HG03103 (cell line): ENCODE results near the gene SH3BP2.

ENCODE experiments used
- ATAC-seq: cut with Tn5 transposase; IDR thresholded peaks from one replicate; pipeline ENCODE4 v1.9.1; 2021; ENCODE audit warnings: low read depth; ENCODE audit not compliant: unreplicated experiment

Gene SH3BP2

DNA sequence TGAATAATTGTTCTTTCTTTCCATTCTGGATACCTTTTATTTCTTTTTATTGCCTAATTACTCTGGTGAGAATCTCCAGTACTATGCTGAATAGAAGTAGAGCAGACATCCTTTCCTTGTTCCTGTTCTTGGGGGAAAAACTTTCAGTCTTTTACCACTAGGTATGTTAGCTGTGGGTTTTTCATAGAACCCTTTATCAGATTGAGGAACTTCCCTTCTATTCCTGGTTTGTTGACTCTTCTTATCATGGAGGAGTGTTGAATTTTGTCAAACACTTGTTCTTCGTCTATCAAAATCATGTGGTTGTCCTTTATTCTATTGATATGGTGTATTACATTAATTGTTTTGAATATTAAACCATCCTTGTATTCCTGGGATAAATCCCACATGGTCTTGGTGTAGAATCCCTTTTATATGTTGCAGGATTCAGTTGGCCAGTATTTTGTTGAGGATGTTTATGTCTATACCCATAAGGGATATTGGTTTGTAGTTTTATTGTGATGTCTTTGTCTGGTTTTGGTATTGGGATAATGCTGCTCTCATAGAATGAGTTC, 23.6 kb downstream of the SH3BP2 start:
- ATAC-seq, result no peak

GRCh38 chr4:2817137-2817536, 24.3 kb downstream of the SH3BP2 start:
- no peak for ATAC-seq

DNA sequence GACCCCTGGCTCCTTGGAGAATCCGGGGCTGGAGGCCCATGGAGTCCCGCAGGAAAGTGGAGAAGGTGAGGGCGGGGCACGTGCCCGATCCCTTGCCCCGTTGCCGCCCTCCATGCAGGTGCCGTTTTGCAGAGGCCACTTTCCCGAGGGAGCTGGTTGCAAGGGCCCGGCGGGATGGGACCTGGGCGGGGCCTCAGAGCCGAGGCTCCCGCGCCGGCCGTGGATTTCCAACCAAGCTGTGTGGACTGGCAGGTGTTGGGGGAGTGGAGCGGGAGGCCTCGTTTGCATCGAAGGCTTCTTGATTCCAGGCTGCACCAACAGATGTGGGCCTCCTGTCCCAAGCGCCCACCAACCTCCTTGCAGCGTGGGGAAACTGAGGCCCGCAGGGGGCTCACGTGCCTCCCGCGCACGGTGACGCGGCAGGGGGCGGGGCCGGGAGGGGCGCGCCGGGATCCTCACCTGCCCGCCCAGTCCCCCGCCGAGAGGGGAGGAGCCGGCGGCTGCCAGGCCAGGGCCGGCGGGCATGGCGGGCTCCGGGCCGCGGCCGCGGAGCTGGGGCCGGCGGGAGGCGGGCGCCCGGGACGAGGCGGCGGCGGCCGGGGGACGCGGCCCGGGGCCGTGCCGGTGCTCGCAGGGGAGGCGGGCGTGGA, 24.9 kb downstream of the SH3BP2 start:
- ATAC-seq, result no peak

GRCh38 chr4:2818351-2818939, 25.6 kb downstream of the SH3BP2 start:
- ATAC-seq, result no peak

GRCh38 chr4:2819244-2820215, 26.6 kb downstream of the SH3BP2 start:
- ATAC-seq, result no peak

DNA sequence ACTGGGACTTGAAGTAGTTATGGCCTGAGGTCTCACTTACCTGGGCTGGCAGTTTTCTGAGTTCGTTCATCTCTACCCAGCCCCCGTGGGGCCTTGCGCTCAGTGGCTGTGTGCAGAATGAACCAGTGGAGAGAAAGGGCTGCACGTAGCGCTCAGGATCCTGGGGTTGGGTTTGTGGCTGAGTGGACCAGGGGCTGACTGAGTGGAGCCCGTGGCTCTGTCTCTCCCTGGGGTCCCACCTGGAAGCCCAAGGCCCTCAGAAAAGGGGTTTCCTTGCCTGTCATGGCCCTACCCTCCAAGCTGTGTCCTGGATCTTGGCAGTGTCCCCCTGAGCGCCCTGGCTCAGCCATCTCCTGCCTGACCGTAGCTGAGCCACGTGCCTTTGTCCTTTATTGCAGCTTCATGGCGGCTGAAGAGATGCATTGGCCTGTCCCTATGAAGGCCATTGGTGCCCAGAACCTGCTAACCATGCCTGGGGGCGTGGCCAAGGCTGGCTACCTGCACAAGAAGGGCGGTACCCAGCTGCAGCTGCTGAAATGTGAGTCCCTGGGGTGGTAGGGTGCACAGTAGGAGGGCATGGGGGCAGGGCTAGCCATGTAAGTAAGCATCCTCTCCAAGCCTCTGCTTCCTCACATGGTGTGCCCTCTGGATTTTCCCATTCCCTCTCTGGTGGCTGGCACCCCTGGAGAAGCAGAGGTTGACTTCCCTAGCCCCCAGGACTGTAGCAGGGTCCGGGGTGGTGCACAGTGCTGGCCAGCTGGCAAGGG, 27.5 kb downstream of the SH3BP2 start:
- no peak for ATAC-seq

GRCh38 chr4:2822461-2823300, 29.8 kb downstream of the SH3BP2 start:
- ATAC-seq, result no peak

- no peak for ATAC-seq
These were observed 30.4 kb downstream of the SH3BP2 start for GRCh38 chr4:2823301-2823670.

DNA sequence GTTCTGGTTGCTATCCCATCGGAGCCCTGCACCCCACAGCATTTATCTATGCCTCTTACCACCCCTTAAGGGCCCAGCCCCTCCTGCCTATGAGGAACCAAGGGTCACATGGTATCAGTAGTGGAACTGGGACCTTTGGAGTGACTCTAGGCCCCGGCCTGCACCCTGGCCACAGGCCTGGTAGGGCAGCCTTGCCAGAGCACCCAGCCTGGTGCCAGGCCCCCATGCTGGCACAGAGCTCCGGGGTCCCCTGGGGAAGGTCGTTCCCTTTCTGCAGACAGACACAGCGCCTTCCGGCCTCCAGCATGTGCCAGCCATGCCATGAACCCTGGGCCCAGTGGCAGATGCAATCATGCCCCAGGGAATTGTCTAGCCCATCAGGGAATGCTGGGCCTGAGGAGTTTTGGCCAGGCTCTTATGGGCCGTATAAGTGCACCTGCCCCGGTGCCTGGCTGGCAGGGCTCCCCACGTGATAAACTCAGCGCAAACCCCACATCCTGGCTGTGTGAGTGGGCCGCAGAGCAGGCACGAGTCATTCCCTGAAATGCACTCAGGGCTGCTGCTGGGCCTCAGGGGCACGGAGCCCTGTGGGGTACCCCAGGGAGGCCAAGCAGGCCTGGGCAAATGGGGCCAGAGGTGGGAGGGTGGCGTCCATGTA, 30.9 kb downstream of the SH3BP2 start:
- ATAC-seq, result no peak

DNA sequence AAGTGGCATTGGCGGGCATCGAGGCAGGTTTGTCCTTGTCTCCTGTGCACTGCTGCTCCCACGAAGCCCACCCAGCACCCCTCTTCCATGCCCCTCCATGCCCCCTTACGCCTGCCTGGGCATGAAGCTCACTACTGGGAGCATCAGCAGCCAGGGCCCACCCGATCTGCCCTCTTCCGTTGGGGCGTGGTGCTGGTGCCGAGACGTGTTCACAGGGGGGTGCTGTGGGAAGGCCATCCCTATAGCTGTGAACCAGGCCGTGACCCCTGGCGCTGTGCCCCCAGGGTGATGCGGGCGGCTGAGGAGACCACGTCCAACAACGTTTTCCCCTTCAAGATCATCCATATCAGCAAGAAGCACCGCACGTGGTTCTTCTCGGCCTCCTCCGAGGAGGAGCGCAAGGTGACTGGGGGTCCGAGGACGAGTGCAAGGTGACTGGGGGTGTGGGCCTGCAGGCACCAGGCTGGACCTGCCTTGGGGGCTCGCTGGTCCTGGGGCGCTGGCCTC, 31.5 kb downstream of the SH3BP2 start:
- ATAC-seq, result no peak

- no peak for ATAC-seq
These were observed 32.0 kb downstream of the SH3BP2 start for GRCh38 chr4:2824836-2825381.

GRCh38 chr4:2825740-2826139, 32.9 kb downstream of the SH3BP2 start:
- ATAC-seq, result no peak

DNA sequence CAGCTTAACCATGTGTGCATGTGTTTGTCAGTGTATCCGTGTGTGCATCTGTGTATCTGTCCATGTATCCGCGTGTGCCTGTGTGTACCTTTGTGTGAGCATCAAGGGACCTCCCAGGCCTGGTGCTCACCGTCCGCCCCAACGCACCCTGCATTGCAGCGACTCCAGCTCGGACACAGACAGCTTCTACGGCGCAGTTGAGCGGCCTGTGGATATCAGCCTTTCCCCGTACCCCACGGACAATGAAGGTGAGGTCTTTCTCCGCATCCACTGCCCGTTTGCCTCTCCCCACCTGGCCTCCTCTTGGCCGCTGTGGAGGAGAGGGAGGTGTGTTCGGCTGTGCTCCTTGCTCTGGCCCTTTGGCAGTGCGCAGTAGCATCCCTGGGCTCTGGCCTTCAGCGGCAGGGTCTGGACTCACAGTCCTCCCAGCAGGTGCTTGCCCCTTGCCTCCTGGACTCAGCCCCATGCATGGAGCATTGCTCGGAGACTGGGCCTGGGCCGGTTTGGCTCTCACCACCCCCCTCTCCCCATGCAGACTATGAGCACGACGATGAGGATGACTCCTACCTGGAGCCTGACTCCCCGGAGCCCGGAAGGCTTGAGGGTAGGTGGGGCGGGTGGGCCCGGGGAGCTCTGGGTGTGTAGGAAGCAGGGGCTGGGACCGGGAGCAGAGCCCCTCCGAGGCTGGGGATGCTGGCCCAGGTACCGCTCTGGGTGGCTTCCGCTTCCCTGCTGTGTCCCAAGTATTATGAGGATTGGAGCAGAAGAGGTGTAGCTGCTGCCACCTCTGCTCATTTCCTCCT, 34.4 kb downstream of the SH3BP2 start:
- ATAC-seq, result no peak

DNA sequence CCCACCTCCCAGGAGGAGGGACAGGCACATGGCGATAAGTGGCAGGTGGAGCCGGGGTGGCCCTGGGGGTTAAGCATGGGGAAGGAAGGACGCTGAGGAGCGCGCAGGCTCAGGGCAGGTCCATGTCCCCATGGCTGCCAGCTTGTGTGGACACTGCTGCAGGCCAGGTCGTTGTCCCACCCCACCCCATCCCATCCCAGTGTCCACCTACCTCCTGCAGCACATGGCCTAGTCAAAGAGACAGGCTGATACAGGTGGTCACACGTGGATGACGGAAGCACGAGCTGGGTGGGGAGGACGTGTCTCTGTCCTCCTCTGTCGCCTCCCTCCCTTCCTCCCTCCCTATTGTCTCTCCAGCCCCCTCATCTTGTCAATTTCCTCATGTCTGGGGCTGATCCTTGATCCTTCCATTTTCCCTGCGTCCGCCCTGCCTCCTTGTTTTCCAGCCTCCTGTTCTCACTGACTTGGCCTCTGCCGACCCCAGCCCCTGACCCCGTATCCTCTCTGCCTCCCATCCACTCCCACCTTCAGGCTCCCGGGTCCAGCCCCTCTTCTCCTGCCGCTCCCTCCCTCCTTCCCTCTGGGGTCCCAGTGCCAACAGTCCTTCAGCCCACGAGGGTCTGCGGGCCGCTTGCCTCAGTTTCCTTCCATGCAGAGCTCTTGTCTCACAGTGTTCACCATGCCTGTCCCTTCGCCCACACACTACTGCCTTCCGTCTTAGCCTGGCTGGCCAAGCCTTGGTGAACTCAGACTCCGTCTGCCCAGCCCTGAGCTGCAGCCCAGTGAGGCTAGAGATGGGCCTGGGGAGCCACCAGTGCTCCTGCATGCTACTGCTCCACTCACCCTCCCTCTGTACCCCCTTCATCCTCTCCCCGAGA, 35.2 kb downstream of the SH3BP2 start:
- no peak for ATAC-seq

GRCh38 chr4:2828758-2829181, 35.9 kb downstream of the SH3BP2 start:
- ATAC-seq, result no peak

DNA sequence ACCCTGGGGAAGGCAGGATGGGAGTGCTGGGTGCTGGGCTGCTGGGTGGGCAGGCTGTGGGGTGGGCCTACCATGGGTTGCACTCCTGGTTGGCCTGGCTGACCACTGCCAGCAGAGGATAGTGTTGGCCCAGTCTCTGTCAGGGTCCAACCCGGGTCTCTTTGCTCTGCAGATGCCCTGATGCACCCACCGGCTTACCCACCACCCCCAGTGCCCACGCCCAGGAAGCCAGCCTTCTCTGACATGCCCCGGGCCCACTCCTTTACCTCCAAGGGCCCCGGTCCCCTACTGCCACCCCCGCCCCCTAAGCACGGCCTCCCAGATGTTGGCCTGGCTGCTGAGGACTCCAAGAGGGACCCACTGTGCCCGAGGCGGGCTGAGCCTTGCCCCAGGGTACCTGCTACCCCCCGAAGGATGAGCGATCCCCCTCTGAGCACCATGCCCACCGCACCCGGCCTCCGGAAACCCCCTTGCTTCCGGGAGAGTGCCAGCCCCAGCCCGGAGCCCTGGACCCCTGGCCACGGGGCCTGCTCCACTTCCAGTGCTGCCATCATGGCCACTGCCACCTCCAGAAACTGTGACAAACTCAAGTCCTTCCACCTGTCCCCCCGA, 36.5 kb downstream of the SH3BP2 start:
- ATAC-seq, result no peak
